ENCODE data around the gene HAND2.
A peak's percentile ranks its signal among the peaks of the same experiment; 100 is the strongest.

Gene HAND2

DNA sequence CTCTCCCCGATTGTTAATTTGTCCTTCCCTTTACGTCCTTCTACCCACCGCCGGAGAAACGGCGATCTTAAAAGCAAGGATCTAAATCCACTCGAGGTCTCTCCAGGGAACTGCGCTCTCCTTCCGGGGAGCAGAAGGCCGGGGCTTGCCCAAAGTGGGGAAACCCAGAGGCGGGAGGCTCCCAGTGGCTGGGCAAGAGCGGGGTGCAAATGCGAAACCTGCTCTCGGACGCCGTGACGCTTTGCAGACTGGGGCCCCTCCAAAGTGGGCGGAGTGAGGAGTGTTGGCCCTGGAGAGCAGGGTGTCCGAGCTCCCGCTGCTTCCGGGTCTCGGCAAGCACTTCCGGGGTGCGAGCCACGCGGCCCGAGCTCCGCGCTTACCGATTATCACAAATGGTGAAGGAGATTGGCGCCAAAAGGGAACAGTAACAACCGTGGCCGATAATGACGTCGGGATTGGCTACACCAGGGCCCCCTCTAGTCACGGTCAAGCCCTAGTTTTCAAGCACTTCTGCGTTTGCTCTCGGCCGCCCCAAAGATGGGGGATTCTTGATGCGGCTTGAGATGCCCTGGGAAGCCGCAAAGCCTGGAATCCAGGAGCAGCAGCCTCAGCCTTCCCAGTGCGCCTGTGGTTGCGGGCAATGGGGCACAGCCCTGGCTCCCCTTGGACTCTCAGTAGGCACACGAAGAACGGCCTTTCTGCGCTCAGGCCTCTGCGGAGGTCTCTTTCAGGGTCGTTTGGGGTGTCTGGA lies 29.0 kb downstream of the HAND2 start:
- DNase-seq, result no peak

DNA sequence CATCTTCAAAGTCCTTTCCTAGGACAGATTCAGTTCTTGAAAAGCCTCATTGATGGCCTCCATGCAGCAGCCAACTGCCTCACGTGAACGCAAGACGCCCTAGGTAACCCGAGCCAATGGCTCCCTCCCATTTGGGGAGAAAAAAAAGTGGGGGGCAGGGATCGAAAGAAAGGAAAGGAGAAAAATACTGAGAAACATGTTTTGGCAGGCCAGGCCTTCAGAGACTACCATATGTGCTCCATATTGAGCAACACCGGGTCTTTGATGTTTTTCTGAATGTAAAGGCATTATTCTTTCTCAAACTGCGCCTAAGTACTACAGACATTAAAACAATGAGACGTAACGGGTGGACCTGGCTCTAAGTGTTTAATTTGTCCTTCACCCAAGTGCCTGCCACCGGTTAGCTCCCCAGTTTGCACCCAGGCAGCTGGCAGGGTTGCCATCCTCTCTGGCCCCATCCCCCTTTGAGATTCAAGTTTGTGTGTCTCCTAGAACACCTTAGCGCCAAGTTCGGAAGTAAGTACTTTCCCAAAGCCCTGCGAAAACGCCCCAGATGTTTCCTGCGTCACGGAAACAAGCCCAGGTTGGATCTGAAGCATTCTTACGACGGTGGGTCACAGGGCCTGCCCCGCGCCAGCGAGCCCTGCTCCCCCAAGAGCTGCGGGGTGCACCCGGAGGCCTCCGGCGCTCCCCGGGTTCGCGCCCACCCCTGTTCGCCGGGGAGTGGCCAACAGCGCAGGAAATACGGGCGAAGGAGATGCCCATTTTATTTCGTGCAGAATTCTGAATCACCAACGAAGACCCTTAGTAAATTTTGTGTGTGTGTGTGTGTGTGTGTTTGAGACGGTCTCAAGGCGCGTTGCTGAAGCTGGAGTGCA lies 30.1 kb downstream of the HAND2 start:
- DNase-seq, result no peak

DNA sequence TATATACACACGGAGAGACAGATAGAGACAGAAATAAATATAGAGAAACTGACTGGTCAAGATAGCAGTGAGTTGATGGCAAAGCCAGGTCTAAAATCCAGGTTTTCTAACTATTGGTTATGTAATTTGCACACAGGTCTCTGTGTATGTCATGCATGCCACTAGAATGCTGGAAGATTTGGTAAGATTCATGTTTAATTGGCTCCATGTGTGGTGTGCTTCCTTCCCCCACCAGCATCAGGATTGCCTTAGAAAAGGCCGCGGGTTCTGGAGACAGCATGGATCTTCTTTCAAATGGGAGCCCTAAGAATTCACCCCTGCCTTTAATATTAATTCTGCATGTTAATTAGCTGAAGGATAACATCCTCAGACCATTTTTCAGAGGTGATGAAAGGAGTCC lies 31.3 kb downstream of the HAND2 start:
- DNase-seq, result no peak

DNA sequence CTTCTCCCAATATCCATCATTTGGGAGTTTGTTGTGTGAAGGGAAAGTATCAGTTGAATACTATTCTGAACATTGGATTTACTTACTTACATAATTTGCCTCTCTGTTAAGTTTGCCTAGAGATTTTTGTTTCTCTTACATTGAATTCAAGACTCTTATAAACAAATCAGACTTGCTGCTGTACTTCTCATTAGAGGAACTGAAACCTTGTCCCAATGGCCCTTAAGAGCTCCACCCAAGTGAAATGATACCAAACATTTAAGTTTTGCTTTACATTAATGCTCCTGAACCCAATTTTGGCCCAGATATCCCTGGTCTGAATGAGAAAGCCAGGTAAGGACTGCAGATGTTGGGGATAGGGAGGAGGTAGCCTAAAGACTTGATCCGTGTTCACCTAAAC lies 32.0 kb downstream of the HAND2 start:
- no peak for DNase-seq

DNA sequence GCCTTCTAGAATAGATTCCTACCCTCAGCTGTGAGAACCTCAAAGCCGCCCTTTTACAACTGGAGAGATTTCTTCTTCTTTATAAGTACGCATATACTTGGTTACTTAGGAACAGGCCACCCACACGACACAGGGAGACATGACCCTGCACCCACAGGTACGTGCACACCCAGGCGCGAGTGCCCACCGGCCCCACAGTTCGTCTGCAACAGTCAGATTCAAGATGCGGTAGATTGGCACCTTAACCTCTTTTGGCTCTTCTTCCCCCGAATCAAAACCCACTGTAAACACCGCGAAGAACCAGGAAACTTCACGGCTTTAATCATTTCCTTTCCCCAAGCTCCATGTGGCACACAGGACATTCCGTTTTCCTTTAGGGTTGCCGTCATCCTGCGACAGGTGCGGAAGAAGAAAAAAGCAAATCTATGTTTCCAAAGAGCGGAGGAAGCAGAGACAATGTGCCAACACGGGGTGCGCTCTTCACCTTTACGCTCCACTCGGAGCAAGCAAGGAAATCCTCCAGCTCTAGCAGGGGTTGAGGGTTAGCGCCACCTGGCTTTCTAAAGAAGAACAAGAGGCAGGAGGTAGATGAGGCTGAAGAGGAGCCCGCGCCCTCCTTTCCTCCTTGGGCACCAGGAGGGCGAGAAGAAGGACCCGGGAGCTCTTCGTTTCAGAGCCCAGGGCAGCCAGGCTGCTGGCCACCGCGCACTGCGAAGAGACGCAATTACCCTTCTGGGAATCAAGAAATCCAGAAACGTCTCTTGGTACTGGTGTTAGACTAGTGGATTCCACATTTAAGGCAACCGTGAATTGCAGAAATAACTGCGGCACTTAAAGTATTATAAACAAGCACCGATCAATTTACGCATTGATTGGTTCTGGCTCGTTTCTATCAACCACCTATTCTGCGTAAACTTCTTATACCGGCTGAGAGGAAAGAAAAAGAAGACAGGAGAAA lies 35.7 kb downstream of the HAND2 start:
- peak; percentile 53 for DNase-seq

DNA sequence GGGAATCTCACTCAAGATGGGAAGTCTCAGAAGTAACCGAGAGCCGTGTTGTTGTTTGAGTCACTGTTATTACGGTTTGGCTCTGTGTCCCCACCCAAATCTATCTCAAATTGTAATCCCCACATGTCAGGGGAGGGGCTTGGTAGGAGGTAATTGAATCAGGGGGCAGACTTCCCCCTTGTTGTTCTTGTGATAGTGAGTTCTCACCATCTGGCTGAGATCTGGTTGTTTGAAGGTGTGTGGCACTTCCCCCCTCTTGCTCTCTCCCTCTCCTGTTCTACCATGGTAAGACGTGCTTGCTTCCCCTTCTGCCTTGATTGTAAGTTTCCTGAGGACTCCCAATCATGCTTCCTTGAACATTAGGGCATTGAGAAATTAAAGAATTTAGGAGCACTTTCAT lies 37.0 kb downstream of the HAND2 start:
- no peak for DNase-seq

DNA sequence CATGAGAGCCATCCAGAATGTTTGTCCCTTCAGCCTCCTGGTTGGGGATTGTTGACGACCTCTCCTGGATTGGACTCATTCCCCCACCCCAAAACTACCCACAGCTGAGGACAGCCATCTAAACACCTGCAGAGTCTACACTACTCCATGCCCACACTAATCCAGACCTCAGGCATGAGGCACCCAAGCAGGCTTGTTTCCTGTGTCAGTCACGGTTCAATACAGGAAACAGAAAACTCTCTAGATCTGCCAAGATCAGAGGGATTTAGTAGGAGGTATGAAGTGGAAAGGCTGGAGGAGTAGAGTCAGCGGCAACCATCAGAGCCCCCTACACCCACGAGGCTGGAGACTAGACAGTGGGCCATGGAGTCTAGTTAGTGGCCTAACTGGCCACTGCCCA lies 37.7 kb downstream of the HAND2 start:
- no peak for DNase-seq

DNA sequence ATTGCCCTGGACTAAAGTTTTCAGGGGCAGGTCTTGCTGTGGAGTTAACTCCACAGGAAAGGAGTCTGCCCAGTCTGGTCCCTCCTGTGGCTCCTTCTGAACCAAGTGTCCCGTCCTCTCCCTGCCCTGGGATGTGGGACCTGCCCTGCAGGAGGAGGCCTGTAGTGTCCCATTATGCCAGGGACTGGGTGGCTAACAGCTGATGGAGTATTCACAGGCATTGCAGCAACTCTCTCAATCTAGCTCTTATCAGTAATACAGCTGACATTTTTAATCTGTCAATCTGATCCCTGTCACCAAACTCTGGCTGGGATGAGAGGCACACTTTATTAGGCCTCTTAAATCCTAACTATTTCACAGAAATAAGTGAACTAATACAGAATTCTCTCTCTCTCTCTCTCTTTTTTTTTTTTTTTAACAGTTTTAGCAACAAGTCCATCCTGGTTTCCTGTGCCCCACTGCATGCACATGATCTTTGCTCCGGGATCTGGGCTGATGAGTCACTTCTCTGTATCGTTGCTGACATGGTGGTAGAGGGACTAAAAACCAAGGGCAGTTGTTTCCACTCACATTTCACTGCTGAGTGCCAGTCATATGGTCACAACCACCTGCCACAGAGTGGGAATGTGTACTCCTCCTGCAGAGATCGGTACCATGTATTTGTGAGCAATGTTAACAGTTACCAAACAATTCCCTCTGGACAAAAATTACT lies 39.1 kb downstream of the HAND2 start:
- DNase-seq, result no peak

DNA sequence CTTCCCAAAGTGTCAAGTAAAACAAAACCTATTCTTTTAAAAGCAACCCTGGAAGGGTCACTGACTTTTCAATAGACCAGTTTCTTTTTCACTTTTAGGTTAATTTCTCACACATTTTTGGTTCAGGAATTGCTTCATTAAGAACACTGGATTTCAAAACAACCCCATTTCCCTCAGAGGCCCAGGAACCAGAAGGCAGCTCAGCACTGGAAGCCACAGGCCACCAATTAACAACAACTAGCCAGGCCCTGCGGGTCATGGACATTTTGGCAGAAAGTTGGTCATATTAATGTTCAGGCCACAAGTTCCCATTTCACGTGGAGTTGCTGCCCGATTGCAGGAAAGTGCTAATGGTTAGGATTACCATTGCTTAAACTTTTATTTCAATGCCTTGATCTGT lies 39.8 kb downstream of the HAND2 start:
- DNase-seq, result no peak

DNA sequence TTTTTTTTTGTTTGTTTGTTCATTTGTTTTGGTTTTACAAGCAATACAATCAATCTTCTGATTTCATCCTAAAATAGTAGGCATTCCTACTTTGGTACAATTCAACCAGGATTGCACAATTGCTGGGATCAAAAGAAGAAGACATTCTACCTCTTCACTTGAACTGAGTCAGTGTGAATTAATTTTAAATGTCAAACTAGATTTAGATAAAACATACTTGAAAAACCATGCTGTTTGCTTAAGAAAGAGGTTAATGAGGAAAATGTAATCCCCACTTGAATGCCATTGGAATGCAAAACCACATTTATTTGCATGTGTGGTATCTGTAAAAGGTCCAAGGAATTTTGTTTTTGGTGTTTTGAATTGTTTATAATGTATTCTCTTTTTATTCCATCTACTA lies 40.5 kb downstream of the HAND2 start:
- no peak for DNase-seq

DNA sequence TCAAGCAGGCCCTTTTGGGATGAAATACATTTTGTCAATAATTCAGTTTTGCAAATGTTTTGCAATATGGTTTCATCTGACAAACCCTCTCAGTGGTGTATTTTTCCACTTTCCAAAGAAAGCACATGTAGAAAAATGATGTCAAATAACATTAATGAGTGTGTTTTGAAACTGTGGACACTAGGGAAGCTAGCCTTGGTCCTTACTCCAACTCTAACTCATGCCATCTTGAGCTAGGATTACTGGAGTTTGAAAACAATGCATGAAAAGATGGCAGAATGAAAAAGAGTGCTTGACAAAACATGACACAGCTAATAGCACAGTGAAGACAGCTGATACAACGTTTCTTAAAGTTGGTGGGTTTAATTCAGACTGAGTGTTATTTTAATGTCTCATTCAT lies 41.4 kb downstream of the HAND2 start:
- no peak for DNase-seq

DNA sequence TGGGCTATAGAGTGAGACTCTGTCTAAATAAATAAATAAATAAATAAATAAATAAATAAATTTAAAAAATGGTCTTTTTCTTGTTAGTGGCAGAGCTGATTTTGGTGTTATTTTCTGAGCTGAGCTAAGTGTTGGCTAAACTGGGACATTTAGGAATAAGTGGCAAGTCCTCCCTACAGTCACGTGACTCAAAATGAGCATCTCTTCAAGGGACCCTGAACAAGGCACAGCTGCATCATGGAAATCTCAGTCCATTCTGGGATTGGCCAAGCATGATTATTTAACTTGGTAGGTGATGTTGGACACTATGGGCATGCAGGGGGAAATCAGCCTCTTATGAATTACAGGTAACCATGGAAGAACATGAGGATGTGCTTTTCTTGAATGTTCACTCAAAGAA lies 42.0 kb downstream of the HAND2 start:
- no peak for DNase-seq

DNA sequence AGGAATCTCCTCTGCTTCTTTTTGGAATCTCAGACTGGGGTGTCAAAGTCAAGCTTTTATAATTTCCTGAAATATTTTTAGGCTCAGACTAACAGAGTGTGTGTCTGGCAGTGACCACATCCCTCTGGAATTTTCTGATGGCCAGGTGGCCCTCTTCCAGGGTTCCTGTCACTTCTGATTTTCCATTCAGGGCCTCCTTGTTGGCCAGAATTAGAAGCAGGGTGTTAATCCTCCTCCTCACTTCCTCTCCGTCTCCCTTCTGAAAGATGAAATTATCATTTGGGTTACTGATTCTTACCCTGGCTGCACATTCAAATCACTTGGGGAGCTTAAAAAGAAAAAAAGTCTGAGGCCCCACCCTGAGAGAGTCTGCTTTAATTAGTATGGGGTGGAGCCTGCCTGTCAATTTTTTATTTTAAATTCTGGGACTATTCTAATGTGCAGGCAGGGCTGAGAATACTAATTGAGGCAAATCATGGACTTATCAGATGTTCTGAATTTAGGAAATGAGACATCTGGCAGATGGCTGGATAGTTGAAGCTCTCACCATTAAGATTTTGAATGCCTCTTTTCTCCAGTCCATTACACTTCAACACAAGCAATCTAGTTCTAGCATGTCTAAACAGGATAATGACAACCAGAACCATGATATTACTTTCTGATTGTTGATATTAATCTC lies 43.2 kb downstream of the HAND2 start:
- no peak for DNase-seq

DNA sequence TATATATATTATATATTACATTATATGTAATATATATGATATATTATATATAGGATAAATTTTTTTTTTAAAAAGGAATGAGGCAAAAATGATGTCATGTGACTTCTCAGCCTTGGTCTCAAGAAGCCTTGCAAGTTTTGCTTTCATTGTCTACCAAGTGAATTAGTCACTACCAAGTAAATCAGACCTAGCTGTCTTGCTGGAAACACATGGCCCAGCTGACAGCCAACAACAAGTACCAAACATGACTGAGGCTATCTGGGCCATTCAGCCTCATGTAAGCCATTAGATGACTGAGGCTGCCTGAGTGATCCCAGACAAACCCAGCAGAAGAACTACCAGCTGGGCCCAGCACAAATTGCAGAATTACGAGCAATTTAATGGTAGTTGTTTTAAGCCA lies 44.9 kb downstream of the HAND2 start:
- no peak for DNase-seq

DNA sequence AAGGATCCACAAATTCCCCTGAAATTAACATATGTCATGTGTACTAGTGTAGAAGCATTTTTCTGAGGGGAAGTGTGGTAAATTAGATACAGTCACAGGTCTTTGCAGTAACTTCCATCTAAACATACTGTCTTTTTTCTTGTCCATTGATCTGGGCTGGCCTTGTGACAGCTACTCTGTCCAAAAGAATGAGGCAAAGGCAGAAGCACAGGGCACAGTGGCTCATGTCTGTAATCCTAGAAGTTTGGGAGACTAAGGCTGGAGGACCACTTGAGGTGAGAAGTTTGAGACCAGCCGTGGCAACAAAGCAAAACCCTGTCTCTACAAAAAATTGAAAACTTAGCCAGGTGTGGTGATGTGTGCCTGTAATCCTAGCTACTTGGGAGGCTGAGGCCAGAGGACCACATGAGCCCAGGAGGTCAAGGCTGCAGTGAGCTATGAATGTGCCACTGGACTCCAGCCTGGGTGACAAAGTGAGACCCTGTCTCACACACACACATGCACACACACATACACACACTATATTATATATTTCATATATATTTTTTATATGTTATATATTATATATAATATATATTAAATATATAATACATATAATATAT lies 47.6 kb downstream of the HAND2 start:
- no peak for DNase-seq

DNA sequence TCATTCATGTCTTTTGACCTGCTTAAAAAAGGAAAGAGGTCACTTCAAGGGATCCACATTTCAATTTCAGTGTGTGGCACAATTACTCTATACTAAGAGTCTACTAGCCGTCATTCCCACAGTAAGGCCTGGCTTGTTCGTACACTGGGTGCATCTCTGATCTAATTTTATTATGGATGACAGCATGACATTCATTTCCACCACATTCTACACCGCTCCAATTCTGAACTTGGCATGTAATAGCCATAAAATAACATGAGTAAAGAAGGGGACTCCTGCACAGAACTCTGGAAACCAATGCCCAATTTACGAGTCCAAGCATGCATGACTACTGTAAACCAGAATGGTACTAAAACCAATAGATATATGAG lies 51.1 kb downstream of the HAND2 start:
- no peak for DNase-seq

DNA sequence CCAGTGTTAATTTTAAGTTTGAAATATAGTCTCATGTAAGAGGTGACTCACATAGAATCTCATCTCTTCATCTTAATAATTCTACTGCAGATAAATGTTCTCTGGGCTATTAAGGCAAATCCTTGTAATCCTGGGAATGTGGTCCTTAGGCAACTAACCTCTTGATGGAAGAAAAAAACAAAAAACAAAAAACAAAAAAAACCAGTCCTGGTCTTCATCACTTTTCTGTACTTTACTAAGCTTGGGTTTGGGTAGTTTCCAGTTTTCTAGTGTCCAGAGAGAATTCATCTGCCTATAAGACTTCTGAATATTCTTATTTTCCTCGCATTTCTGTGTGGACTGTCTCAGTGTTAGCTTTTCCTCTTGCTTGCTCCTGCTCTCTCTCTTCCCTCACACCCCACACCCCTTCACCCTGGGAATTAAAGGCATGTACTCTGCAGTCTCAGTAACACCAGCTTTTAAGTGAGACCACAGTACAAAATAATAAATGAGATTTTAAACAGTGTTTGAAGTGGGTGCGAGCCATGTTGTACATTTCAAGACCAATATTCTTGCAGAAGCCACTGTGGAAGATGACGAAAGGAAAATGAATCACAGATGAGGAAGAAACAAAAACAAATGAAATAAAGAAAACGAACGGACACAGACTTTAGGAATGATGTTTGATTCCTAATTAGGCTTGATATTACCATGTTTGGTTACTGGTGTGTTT lies 51.7 kb downstream of the HAND2 start:
- no peak for DNase-seq

DNA sequence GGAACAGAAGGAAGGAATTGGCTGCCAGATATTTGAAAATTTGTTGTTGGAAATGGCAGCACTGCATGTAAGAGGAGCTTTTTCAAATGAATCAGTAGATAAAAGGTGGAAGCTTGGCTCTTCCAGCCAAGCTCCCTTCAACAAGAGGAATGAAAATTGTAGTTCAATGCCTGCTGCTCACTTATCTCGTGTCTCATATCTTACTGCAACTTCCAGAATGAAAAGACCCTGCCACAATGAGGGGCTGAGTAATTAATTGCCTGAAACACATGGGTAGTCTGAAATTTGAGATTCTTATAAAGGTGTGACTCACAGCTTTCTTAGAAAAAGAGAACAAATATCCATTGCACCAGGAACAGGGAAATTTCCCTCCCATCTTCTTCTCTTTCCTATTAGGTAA lies 53.0 kb downstream of the HAND2 start:
- DNase-seq, result no peak
